SHP77 (cell line): Measurements from ENCODE around the gene MEA1.

ENCODE experiments used
- DNase-seq, 2 experiments: peaks; one replicate each; lab custom pipeline; 2025; lab: John Stamatoyannopoulos, UW

The MEA1 gene

DNA sequence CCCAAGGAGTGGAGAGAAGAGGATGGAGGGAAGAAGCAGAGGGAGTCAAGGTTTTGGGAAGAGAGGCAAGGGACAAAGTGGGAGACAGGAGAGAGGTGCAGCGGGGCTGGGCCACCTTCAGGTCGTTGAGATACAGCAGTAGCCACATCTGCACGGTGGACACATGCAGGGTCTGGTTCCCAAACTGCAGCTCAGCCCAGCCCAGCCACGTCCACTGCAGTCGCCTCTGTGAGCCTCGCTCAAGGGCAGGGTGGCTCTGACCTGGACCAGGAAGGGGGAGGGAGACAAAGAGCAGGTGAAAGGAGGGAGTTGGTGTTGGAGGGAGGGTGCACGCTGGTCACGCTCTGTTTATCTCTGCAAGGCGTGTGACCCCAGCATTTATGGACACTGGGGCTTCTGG is 25.0 kb upstream of the MEA1 start:
- no peak for DNase-seq

DNA sequence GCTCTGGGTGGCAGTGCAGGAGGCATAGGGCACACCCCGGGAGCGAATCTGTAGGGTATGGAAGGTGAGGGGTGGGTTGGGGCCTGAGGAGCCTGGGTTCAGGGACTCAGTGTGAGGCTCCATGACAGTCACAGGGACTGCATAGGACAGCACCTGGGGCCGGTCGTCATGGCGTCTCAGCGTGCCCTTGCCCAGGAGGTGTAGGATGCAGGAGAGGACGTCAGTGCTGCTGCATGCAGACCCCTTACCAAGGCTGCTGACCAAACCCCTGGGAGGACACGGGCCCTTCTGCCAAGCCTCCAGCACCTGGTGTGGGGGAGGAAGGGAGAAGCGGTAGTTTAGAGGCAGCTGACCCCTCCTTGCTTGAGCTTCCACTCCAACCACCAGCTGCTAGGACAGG is 24.0 kb upstream of the MEA1 start:
- no peak for DNase-seq

DNA sequence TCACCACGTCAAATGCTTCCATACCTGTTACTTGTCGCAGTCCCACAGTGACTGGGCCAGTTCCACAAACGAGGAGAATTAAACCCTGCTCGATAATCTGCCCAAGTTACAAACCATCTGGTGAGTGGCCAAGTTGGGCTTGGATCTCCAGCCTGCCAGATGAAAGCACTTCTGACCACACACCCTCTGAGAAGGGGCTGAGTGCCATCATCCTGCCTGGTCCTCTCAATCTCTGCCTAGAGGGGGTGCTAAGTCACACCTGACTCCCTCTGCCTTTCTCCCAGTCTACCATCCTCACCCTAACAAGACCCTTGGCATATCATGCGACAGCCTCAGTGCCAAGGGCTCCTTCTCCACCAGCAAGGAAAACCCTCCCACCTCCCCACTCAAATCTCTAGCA is 23.5 kb upstream of the MEA1 start:
- DNase-seq, result no peak

DNA sequence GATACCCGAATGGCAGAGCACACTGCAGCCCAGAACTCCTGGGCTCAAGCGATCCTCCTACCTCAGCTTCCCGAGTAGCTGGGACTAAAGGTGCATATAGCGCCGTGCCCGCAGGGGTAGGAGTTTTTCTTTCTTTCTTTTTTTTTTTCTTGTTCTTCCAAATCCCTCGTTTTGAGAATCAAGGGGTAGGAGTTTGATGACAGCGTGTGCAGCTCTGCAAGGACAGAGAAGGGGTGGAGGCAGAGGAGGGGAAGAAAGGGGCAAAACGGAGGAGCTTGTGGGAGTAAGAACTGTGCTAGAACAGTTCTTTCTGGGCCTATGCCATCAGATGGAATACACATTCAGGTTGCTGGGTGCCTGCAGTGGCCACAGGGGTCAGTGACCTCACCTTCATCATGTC is 23.0 kb upstream of the MEA1 start:
- no peak for DNase-seq

- DNase-seq, result no peak
Measured at GRCh38 chr6:43035495-43036194, 21.9 kb upstream of the MEA1 start.

GRCh38 chr6:43034190-43034525 is 20.4 kb upstream of the MEA1 start:
- no peak for DNase-seq

DNA sequence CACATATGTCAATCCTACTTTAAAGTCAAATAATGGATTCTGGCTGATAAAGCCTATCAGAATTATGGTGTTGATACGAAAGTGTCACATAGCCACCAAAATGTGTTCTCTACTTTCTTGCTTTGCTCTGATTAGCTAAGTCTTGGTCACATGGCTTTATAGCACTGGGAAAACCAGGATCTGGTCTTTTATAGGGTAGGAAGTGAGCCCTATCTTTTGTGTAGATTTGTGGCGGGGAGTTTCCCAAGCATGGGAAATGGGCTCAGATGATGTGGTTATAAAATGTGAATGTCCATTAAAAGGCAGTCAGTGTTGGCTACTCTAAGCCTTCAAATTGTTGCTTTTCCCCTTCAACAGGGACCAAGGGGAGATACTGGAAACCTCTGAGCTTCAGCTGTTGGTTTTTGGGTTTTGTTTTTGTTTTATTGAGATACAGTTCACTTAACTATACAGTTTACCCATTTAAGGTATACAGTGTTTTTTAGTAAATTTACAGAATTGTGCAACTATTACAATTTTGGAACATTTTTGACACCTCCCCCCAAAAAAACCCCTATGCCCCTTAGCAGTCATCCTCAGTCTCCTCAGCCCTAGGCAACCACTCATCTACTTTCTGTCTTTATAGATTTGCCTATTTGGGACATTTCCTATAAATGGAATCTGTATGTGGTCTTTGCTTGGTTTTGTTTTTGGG is 19.9 kb upstream of the MEA1 start:
- DNase-seq, result no peak

- DNase-seq, result no peak
Measured at GRCh38 chr6:43032326-43032725, 18.6 kb upstream of the MEA1 start.

GRCh38 chr6:43029120-43029519 is 15.4 kb upstream of the MEA1 start:
- no peak for DNase-seq

DNA sequence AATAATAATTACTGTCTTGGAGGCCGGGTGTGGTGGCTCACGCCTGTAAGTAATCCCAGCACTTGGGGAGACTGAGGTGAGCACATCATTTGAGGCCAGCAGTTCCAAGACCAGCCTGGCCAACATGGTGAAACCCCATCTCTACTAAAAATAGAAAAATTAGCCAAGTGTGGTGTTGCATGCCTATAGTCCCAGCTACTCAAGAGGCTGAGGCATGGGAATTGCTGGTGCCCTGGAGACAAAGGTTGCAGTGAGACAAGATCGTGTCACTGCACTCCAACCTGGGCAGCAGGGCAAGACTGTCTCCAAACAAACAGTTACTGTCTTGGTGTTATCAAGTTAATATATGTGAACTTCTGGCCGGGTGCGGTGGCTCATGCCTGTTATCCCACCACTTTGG is 12.6 kb upstream of the MEA1 start:
- no peak for DNase-seq

- no peak for DNase-seq
Measured at GRCh38 chr6:43024436-43024835, 10.7 kb upstream of the MEA1 start.

GRCh38 chr6:43021270-43022047 is 7.7 kb upstream of the MEA1 start, which contains the start of gene RRP36:
RRP36 (plus strand) TSS chr6:43021623; CDS start chr6:43021655, 32 bp downstream.
- DNase-seq, result peak; percentile 84 to 87

- DNase-seq, result no peak
Measured at GRCh38 chr6:43020847-43021246, 7.1 kb upstream of the MEA1 start.

DNA sequence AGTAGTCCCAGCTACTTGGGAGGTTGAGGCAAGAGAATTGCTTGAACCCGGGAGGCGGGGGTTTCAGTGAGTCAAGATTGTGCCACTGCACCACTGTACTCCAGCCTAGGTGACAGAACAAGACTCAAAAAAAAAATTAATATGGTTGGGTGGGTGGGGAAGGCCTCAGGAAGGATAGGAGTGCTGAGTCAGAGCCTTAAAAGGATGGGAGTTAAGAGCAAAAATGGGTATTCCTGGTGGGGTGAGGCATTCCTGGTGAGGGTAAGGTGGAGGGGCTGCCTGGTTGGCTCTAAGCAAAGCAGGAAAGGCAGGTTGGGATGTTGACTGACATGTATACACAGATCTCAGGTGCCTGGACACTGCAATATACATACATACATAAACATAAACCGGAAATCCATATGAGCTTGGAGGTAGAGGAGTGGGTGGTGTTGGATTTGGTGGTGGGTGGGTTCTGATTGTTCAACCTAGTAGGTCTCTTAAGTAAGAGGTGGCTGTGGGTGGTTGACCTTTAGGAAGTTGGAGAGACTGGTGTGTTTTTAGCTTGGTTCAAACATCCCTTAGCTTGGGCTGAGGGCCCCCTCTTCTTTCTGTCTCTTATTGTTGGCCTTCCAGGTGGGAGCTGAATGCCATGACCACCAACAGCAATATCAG is 6.4 kb upstream of the MEA1 start:
- DNase-seq, result no peak

- no peak for DNase-seq
Measured at GRCh38 chr6:43019152-43019551, 5.4 kb upstream of the MEA1 start.

DNA sequence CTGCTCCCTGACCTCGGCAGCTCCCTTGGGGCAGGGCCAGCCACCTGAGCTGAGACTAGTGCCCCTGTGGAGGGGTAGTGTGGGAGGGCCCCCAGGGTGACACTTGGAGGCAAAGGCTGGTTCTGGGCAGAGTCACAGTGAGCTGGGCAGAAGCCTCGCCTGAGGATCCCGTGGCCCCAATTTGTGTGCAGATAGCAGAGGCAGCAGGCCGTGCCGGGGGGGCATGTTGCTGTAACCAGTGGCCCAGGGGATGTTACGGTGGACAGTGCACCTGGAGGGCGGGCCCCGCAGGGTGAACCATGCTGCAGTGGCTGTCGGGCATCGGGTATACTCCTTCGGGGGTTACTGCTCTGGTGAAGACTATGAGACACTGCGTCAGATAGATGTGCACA is 3.2 kb upstream of the MEA1 start:
- DNase-seq, result no peak

DNA sequence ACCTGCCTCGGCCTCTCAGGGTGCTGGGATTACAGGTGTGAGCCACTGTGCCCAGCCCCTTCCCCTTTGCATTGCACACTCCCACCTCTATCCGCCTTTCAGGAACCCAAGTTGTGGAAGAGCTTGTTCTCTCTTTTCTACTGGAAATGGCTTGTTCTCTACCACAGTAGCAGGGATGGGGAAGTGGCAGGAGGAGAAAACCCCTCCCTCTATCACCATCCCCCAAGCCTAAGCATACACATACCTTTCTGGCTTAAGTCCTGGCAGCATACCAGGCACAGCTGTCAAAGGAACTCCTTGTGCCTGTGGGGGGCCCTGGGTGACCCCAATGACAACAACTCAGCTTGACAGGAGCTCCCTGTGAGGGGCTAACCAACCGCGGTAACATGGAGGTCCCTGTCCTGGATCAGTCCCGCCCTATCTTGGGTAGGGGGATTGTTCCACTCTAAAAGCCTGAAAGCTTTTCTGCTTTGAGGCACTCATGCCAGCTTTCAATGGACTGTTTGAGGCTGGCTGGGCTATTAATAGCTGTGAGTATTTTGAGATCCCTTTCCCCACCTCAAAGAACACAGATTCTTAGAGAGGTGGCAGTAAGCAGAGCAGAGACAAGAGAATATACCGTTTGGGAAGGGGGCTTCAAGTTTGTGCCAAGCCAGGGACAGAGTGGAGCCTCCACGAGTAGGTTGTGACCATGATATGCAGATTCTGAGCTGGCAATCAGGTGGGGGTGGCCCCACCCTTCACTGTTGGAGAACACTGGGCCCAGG is 2.6 kb upstream of the MEA1 start:
- no peak for DNase-seq

DNA sequence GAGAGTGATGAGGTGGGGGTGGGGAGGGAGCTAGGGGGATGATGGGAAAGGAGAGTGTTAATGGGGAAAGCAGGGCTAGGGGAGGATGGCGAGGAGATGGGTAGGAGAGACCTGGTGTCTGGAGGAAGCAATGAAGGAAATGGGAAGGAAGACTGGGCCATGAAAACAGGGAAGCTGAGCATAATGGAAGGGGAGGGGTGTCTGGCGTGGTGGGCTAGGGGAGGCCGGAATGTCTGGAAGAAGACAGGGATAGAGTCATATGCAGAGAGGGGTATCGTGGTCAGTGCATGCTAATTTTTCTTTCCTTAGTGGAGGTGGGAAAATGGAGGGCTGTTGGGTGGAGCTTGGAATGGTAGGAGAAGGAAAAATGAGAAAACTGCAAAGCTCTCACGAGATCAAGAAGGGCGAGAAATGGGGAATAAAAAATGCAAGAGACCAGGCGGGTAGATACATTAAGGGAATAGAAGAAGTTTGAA is 726 bp upstream of the MEA1 start:
- DNase-seq, result peak in 1 of 2 experiments; percentile 9

GRCh38 chr6:43013097-43013842 is 476 bp downstream of the MEA1 start:
- DNase-seq, result no peak

- no peak for DNase-seq
Measured at GRCh38 chr6:43012364-43012763, 1.4 kb downstream of the MEA1 start.

- DNase-seq, result no peak
Measured at GRCh38 chr6:43011207-43011606, 2.5 kb downstream of the MEA1 start.
